ENCODE data around the gene CCDC182.

CCDC182 gene

DNA sequence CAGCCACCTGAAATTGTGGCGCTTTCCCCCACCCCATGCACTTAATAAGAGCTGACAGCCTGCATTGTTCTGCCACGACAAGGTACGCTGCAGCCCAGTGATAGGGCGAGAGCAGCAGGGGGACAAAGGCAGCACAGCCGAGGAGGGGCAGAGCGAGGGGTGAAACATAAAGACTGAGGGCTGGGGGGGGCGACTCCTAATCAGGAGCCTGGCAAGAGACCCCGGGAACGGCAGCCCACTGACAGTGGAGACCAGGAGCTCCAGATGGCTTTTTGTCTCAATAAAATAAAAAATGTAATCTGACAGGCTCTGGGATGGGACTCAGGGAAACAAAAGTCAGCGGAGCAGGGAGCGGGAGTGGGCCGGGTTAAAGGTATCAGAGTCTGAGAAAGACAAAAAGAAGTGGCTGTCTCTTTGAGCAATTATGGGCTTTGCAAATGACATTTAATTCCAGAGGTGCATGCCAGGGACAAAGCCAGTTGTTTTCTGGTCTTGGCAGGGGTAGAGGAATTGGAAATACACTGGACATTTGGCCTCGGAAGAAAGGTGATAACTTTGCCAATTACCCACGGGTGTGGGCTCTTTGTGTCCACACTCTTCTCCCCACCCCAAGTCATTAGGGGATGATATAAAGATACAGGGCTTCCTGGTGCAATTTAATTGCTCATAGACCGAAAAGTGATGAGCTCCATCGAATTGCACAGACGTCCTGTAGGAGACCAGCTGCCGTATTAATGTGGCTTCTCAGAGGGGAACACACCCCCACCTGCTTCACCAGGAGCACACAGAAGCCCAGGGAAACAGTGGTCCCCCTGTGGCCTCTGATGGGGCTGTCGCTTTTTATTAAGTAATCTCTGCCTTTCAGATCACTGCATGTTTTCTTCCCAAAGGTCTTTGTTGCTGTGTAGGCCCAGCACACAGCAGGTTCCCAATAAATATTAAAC lies 17.6 kb upstream of the CCDC182 start:
- H3K4me3 ChIP-seq (ENCODE audit: low read depth in 1 of 2, low read length in 2 of 2), result no peak overlapping the region
- H3K27ac ChIP-seq (ENCODE audit: low read length), result no peak overlapping the region
- no peak for ATAC-seq (ENCODE audit: insufficient read depth, low read depth)
- TF ChIP-seq EZH2 (IDR thresholded peaks at IDR 0.05; ENCODE audit: borderline replicate concordance, low read depth, low read length, severe bottlenecking), result no peak
- TF ChIP-seq, protein P1, sequence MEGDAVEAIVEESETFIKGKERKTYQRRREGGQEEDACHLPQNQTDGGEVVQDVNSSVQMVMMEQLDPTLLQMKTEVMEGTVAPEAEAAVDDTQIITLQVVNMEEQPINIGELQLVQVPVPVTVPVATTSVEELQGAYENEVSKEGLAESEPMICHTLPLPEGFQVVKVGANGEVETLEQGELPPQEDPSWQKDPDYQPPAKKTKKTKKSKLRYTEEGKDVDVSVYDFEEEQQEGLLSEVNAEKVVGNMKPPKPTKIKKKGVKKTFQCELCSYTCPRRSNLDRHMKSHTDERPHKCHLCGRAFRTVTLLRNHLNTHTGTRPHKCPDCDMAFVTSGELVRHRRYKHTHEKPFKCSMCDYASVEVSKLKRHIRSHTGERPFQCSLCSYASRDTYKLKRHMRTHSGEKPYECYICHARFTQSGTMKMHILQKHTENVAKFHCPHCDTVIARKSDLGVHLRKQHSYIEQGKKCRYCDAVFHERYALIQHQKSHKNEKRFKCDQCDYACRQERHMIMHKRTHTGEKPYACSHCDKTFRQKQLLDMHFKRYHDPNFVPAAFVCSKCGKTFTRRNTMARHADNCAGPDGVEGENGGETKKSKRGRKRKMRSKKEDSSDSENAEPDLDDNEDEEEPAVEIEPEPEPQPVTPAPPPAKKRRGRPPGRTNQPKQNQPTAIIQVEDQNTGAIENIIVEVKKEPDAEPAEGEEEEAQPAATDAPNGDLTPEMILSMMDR (IDR thresholded peaks at IDR 0.05; ENCODE audit: borderline replicate concordance, extremely low read depth, low read length, poor library complexity, severe bottlenecking), result no peak
- H3K4me1 ChIP-seq (ENCODE audit: insufficient read depth, low read length), result no peaks in the 10 kb centered on the region; the same call in 1 of the 2 replicates
- H3K4me2 ChIP-seq (ENCODE audit: insufficient read depth, low read length), result no peak overlapping the region
- DNase-seq, result no peak
- no peaks in the 10 kb centered on the region for H3K36me3 ChIP-seq (ENCODE audit: insufficient read depth, low read length)
- H4K20me1 ChIP-seq (ENCODE audit: insufficient read depth, low read length), result no peaks in the 10 kb centered on the region
- no peaks in the 10 kb centered on the region for H3K79me2 ChIP-seq (ENCODE audit: insufficient read depth, low read length)
- no peaks in the 10 kb centered on the region for H3K9me3 ChIP-seq (ENCODE audit: insufficient read depth, low read length, severe bottlenecking)
- no peak overlapping the region for H2AFZ ChIP-seq (ENCODE audit: low read depth, low read length)
- no peak overlapping the region for H3K9ac ChIP-seq (ENCODE audit: low read depth, low read length)
- no peaks in the 10 kb centered on the region for H3K27me3 ChIP-seq (ENCODE audit: insufficient read depth, low read length, poor library complexity)

DNA sequence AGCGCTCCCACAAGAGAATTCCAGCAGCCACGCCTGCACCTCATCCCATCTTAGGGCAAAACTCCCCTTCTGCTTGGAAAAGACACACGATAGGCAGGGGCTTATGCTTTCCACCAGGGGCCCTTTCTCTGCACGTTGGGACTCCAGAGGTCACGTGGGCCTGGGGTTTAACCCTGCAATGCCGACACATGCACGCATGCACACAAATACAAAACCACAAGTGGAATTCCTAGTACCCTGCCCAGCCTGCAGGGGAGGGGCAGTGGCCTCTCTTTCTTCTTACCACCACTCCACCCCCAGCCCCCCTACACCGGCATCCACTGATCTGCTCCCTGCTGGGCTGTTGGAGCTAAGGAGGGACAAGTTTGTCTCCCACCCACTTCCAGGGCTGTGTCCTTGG lies 16.8 kb upstream of the CCDC182 start:
- ATAC-seq (ENCODE audit: insufficient read depth, low read depth) (peak; percentile 79), DNase-seq (peak; percentile 53)
- Histone ChIP-seq H3K4me1 (ENCODE audit: insufficient read depth, low read length) (no peaks in the 10 kb centered on the region; the same call in 1 of the 2 replicates), H3K27me3 (ENCODE audit: insufficient read depth, low read length, poor library complexity) (no peaks in the 10 kb centered on the region), H4K20me1 (ENCODE audit: insufficient read depth, low read length) (no peaks in the 10 kb centered on the region), H3K4me3 (ENCODE audit: low read depth in 1 of 2, low read length in 2 of 2) (no peak overlapping the region), H3K36me3 (ENCODE audit: insufficient read depth, low read length) (no peaks in the 10 kb centered on the region), H3K9ac (ENCODE audit: low read depth, low read length) (no peak overlapping the region), H3K79me2 (ENCODE audit: insufficient read depth, low read length) (no peaks in the 10 kb centered on the region), H3K4me2 (ENCODE audit: insufficient read depth, low read length) (no peak overlapping the region), H3K9me3 (ENCODE audit: insufficient read depth, low read length, severe bottlenecking) (no peaks in the 10 kb centered on the region), H3K27ac (ENCODE audit: low read length) (no peak overlapping the region), H2AFZ (ENCODE audit: low read depth, low read length) (no peak overlapping the region)
- TF ChIP-seq, protein P1 (IDR thresholded peaks at IDR 0.05; ENCODE audit: borderline replicate concordance, extremely low read depth, low read length, poor library complexity, severe bottlenecking), result no peak
- TF ChIP-seq EZH2 (IDR thresholded peaks at IDR 0.05; ENCODE audit: borderline replicate concordance, low read depth, low read length, severe bottlenecking), result no peak

DNA sequence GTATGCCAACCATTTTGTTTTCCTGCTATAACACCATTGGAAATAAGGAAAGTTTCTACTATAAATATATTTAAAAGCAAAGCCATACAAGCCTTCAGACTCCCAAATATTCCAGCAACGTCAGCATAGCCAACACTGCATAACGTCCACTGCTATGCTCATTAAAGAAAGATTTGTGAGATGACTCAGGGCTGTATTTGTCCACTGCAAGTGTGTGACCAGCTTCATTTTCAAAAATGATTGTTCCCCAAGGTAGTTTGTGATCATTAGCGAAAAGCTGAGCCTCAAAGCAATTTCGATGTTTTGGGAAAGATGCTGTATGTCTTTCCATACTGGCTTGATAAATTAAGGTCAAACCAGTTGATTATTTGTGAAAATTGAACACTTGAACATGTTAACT lies 14.9 kb upstream of the CCDC182 start:
- Histone ChIP-seq H3K9me3 (ENCODE audit: insufficient read depth, low read length, severe bottlenecking) (no peaks in the 10 kb centered on the region), H3K27me3 (ENCODE audit: insufficient read depth, low read length, poor library complexity) (no peaks in the 10 kb centered on the region), H3K4me1 (ENCODE audit: insufficient read depth, low read length) (no peaks in the 10 kb centered on the region; the same call in 1 of the 2 replicates), H4K20me1 (ENCODE audit: insufficient read depth, low read length) (no peaks in the 10 kb centered on the region), H3K27ac (ENCODE audit: low read length) (no peak overlapping the region), H3K4me3 (ENCODE audit: low read depth in 1 of 2, low read length in 2 of 2) (no peak overlapping the region), H2AFZ (ENCODE audit: low read depth, low read length) (no peak overlapping the region), H3K9ac (ENCODE audit: low read depth, low read length) (no peak overlapping the region), H3K36me3 (ENCODE audit: insufficient read depth, low read length) (no peaks in the 10 kb centered on the region), H3K79me2 (ENCODE audit: insufficient read depth, low read length) (no peaks in the 10 kb centered on the region), H3K4me2 (ENCODE audit: insufficient read depth, low read length) (no peak overlapping the region)
- ATAC-seq (ENCODE audit: insufficient read depth, low read depth), result no peak
- TF ChIP-seq, protein P1 (IDR thresholded peaks at IDR 0.05; ENCODE audit: borderline replicate concordance, extremely low read depth, low read length, poor library complexity, severe bottlenecking), result no peak
- no peak for TF ChIP-seq EZH2 (IDR thresholded peaks at IDR 0.05; ENCODE audit: borderline replicate concordance, low read depth, low read length, severe bottlenecking)
- no peak for DNase-seq

All from DND-41 (cell line).